Spinal cord (tissue), 10 donors: Measurements from ENCODE around the gene DNLZ. TPM values are rescaled to one million over a fixed set of nuclear protein-coding genes. Genes with fewer than 3 reads are reported as not detected.

Experiments used
- DNase-seq, 6 donors: peaks; one replicate each; pipeline versions ENCODE4 v3.0.0 to v3.0.0-alpha.2; 2013 to 2015; ENCODE audit warnings: low spot score in 6 of 6, low read depth in 4 of 6
- H3K27ac ChIP-seq: one replicate; pipeline ENCODE4 v1.5.1; 2013; ENCODE audit warnings: low read depth, low read length, control low read depth
- H3K27me3 ChIP-seq: one replicate; pipeline ENCODE4 v1.6.1; 2013; ENCODE audit warnings: low read length; ENCODE audit not compliant: control insufficient read depth, insufficient read depth
- H3K36me3 ChIP-seq: one replicate; pipeline ENCODE4 v1.6.1; 2013; ENCODE audit warnings: low read length; ENCODE audit not compliant: control insufficient read depth, insufficient read depth
- H3K4me1 ChIP-seq: one replicate; pipeline ENCODE4 v1.6.1; 2013; ENCODE audit warnings: low read length; ENCODE audit not compliant: control insufficient read depth, insufficient read depth
- H3K4me3 ChIP-seq: one replicate; pipeline ENCODE4 v1.5.1; 2013; ENCODE audit warnings: low read depth, low read length, control low read depth
- H3K9me3 ChIP-seq: one replicate; pipeline ENCODE4 v1.6.1; 2013; ENCODE audit warnings: low read length; ENCODE audit not compliant: control insufficient read depth, insufficient read depth
- WGBS: methylation state at CpG from one replicate; pipeline ENCODE4 v1.1.5; 2013; ENCODE audit warnings: missing lambda C conversion rate; ENCODE audit not compliant: insufficient coverage; 5-methylcytosine and 5-hydroxymethylcytosine counted together
- polyA plus RNA-seq, 2 donors: library from polyadenylated mRNA; unstranded; fragments of 120-200 nt; gene quantifications; one replicate each; pipeline ENCODE4 v1.2.1, GENCODE V29; 2013; ENCODE audit not compliant: insufficient read length in 2 of 2
- total RNA-seq, 2 donors: library from RNA; depleted of rRNA in 1 of 2; stranded (reverse); fragments of 120-200 nt in 1 of 2; fragments of >200 nt in 1 of 2; gene quantifications; one replicate each; pipeline versions ENCODE4 v1.2.3 to v1.2.4, GENCODE V29; 2013 to 2014
- donor health status: healthy.

The DNLZ gene
- total and polyA plus RNA-seq, 4 donors = 6.2 to 35.6 (median 29.3) TPM

DNA sequence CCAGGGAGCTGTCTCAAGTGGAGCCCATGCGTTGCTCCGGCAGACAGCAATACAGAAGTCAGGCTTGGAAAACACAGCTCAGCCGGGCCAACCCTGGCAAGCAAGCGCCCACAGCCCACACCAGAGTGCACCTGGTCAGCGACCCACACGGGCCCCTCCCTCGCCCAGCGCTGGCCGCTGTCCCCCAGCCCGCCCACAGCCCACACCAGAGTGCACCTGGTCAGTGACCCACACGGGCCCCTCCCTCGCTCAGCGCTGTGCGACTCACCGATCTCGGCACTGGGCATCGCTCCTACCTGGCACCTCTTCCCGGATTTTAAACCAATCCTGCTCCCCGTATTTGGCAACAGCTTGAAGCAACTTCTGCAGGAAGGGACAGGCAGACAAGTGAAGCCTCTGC is 23.7 kb upstream of the DNLZ start:
- 96% methylated on average over 19 of the region's 19 CpGs for WGBS
- H3K9me3 ChIP-seq = no peaks in the 10 kb centered on the region
- no peak overlapping the region for H3K27ac ChIP-seq
- DNase-seq = no peak
- peaks cover 92% of the 10 kb centered on the region for H3K36me3 ChIP-seq
- no peaks in the 10 kb centered on the region for H3K4me1 ChIP-seq
- H3K27me3 ChIP-seq = no peaks in the 10 kb centered on the region
- no peak overlapping the region for H3K4me3 ChIP-seq

DNA sequence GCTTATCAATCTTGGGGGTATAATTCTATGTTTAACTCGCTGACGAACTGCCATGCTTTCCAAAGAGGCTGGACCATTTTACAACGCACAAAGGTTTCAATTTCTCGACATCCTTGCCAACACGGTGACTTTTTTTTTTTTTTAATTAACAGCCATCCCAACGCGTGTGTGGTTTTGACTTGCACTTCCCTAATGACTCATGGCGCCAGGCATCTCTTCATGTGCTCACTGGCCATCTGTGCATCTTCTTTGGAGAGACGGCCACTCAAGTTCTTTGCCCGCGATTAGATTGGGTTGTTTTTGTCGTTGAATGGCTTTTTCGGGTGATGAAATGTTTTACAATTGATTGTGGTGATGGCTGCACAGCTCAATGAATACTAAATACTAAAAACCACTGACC is 22.5 kb upstream of the DNLZ start:
- WGBS = 82% methylated on average over 5 of the region's 13 CpGs
- Histone ChIP-seq H3K36me3 (peaks cover 95% of the 10 kb centered on the region), H3K4me3 (no peak overlapping the region), H3K27me3 (no peaks in the 10 kb centered on the region), H3K4me1 (no peaks in the 10 kb centered on the region), H3K9me3 (no peaks in the 10 kb centered on the region), H3K27ac (no peak overlapping the region)
- DNase-seq = no peak

- Histone ChIP-seq H3K4me1 (no peaks in the 10 kb centered on the region), H3K27me3 (no peaks in the 10 kb centered on the region), H3K27ac (no peak overlapping the region), H3K36me3 (peaks cover 95% of the 10 kb centered on the region), H3K4me3 (no peak overlapping the region), H3K9me3 (no peaks in the 10 kb centered on the region)
- 92% methylated on average over 6 of the region's 11 CpGs for WGBS
- DNase-seq = no peak
These were observed 21.5 kb upstream of the DNLZ start for GRCh38 chr9:136385015-136385414.

DNA sequence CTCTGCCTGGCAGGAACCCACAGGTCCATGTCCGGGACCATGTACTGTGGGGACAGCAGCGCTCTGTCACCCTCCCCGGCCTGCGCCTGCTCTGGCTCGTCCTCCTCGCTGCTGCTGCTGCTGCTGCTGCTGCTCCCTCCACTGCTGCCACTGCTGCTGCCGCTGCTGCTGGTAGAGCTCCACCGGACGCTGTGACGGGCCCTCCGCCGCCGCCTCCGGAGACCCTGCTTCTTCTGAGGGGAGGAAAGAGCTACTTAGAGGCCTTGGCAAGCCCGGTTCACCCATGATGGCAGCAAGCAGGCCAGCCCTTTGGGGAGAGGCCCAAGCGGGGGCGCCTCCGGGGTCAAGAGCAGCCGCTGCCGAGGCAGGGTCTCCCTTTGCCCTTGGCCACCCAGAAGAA is 19.9 kb upstream of the DNLZ start:
- Histone ChIP-seq H3K4me1 (no peaks in the 10 kb centered on the region), H3K36me3 (peaks cover 95% of the 10 kb centered on the region), H3K27me3 (no peaks in the 10 kb centered on the region), H3K4me3 (no peak overlapping the region), H3K27ac (no peak overlapping the region), H3K9me3 (no peaks in the 10 kb centered on the region)
- WGBS = 97% methylated on average over 16 of the region's 20 CpGs
- DNase-seq = no peak

DNA sequence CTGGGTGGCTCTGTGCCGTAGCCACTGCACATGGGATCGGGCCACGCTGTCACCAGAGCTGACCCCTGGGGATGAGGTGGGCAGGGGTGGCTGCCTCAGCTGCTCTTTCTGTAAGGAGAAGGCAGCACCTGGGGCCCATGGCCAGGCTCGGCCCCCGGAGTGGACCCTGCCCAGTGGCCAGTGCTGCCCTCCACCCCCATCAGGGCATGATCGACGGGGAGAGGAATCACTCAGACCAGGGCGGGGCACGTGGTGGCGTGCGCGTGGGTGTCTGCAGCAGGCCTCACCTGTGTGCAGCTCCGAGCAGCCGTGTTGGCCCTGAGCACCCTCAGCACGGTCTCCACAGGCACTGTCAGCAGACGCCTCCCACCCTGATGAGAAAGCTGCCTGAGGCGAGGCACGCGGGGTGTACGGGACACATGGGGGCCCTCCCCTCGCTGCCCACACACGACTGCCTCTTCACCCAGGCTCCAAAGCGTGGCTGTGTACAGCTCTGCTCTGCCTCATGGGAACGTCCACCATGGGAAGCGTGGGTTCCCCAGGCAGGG is 18.5 kb upstream of the DNLZ start:
- 92% methylated on average over 25 of the region's 25 CpGs for WGBS
- peaks cover 95% of the 10 kb centered on the region for H3K36me3 ChIP-seq
- no peaks in the 10 kb centered on the region for H3K4me1 ChIP-seq
- no peaks in the 10 kb centered on the region for H3K9me3 ChIP-seq
- H3K4me3 ChIP-seq = no peak overlapping the region
- H3K27me3 ChIP-seq = no peaks in the 10 kb centered on the region
- no peak overlapping the region for H3K27ac ChIP-seq
- no peak for DNase-seq

GRCh38 chr9:136381311-136381710 is 17.8 kb upstream of the DNLZ start:
- no peaks in the 10 kb centered on the region for H3K9me3 ChIP-seq
- no peak for DNase-seq
- H3K27me3 ChIP-seq = no peaks in the 10 kb centered on the region
- no peak overlapping the region for H3K4me3 ChIP-seq
- H3K36me3 ChIP-seq = peaks cover 95% of the 10 kb centered on the region
- H3K4me1 ChIP-seq = peaks cover 2% of the 10 kb centered on the region
- WGBS = 88% methylated on average over 6 of the region's 9 CpGs
- H3K27ac ChIP-seq = no peak overlapping the region

GRCh38 chr9:136380381-136380780 is 16.8 kb upstream of the DNLZ start:
- H3K9me3 ChIP-seq = no peaks in the 10 kb centered on the region
- 95% methylated on average over 17 of the region's 17 CpGs for WGBS
- peaks cover 97% of the 10 kb centered on the region for H3K36me3 ChIP-seq
- H3K4me3 ChIP-seq = no peak overlapping the region
- DNase-seq = no peak
- no peak overlapping the region for H3K27ac ChIP-seq
- H3K4me1 ChIP-seq = peaks cover 2% of the 10 kb centered on the region
- no peaks in the 10 kb centered on the region for H3K27me3 ChIP-seq

DNA sequence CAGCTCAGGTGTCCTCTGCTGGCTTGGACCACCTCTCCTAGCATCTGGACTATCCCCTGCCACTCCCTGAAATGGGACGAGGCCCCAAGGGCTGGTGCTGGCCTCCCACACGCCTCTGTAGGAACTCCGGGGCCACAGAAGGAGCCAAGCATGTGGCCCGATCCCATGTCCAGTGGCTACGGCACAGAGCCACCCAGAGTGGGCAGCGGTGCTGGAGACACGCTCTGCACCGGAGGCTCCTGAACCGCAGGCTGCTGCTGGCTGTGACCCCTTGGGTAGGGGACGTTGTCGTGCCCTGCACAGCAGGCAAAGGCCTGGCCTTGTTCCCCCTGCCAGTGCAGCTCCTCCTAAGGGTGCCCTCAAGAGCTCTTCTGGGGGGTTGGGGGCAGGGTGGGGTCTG is 16.3 kb upstream of the DNLZ start:
- Histone ChIP-seq H3K36me3 (peaks cover 97% of the 10 kb centered on the region), H3K4me3 (no peak overlapping the region), H3K4me1 (peaks cover 2% of the 10 kb centered on the region), H3K9me3 (no peaks in the 10 kb centered on the region), H3K27me3 (no peaks in the 10 kb centered on the region), H3K27ac (no peak overlapping the region)
- 94% methylated on average over 10 of the region's 11 CpGs for WGBS
- DNase-seq = no peak

DNA sequence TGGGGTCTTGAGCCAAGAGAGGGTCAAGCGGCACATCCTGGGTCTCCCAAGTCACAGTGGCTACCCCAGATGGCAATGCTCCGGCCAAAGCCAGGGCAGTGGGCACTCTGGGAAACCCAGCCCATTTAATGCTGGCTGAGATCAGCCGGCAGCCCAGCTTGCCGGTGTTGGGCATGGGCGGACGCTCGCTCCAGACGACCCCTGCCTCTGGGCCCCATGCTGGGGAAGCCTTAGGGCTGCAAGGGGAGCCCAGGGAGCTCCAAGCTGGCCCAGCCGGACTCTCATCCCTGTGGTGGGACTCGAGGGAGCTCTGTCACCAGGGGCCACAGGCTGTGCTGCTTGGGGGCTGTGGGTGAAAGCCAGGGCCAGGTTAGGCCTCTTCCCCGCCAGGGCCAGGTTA is 15.9 kb upstream of the DNLZ start:
- WGBS = 91% methylated on average over 11 of the region's 11 CpGs

DNA sequence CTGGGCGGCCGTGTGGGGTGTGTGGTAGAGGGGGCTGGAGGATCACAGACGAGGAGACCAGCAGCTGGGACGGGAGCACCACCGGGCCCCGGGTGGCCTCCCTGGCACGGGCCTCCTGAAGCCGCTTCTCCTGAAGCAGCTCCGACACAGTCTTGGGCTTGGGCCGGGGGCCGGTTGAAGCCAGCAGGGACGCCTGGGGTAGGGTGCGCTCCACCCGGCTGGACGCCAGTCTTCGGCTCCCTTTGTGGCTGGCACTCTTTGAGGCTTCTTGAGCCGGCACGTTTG is 15.4 kb upstream of the DNLZ start:
- 90% methylated on average over 18 of the region's 18 CpGs for WGBS
- Histone ChIP-seq H3K9me3 (no peaks in the 10 kb centered on the region), H3K4me1 (peaks cover 2% of the 10 kb centered on the region), H3K27ac (no peak overlapping the region), H3K36me3 (peaks cover 100% of the 10 kb centered on the region), H3K4me3 (no peak overlapping the region), H3K27me3 (no peaks in the 10 kb centered on the region)
- no peak for DNase-seq

More for the DNA sequence above, 15.9 kb upstream of the DNLZ start:
- Histone ChIP-seq H3K4me3 (no peak overlapping the region), H3K27me3 (no peaks in the 10 kb centered on the region), H3K4me1 (peaks cover 2% of the 10 kb centered on the region), H3K9me3 (no peaks in the 10 kb centered on the region), H3K27ac (no peak overlapping the region), H3K36me3 (peaks cover 100% of the 10 kb centered on the region)
- no peak for DNase-seq
